ENCODE measurements around the gene MANBA.

- TF ChIP-seq CTCF (IDR thresholded peaks at IDR 0.05) (no peak), POLR2AphosphoS5 (IDR thresholded peaks at IDR 0.05) (no peak), POLR2A (IDR thresholded peaks at IDR 0.05) (no peak)
Observed at GRCh38 chr4:102761296-102761701, 531 bp upstream of the MANBA start.

Data from gastroesophageal sphincter (tissue), 3 donors.